B cell (primary cell): ENCODE data around the gene ARL5A. TPM values are rescaled to one million over a fixed set of nuclear protein-coding genes. Genes with fewer than 3 reads are reported as not detected.

Experiments used
- ATAC-seq: fragments of 200-7000 bp; cut with Tn5 transposase; one replicate; pipeline ENCODE4 v1.10.0; 2021; ENCODE audit warnings: low read depth, mild to moderate bottlenecking, moderate number of reproducible peaks, moderate library complexity
- CTCF ChIA-PET: fragments of 350-600 bp; sonication (Branson Sonifier 250); formaldehyde crosslinking; loops from one replicate; lab custom pipeline; 2021; ENCODE audit warnings: antibody characterized with exemption, inconsistent platforms; lab: Charles Lee
- POLR2A ChIA-PET: fragments of 350-600 bp; sonication (Branson Sonifier 250); formaldehyde crosslinking; loops from one replicate; lab custom pipeline; 2021; ENCODE audit warnings: antibody characterized with exemption; lab: Charles Lee
- DNase-seq: peaks from one replicate; pipeline ENCODE4 v3.0.0; 2013
- H2AFZ ChIP-seq: 2 replicates; pipeline ENCODE4 v1.6.1; 2012; ENCODE audit warnings: mild to moderate bottlenecking, low read depth, low read length; ENCODE audit not compliant: insufficient read depth, poor library complexity, severe bottlenecking
- H3K27ac ChIP-seq, 2 donors: 1 replicate in 1 of 2; 2 replicates in 1 of 2; pipeline ENCODE4 v1.5.1; 2012 to 2013; ENCODE audit warnings: low read length in 2 of 2, mild to moderate bottlenecking in 2 of 2, moderate library complexity in 1 of 2
- H3K27me3 ChIP-seq, 4 experiments: fragments of 200-600 bp in 1 of 4; sonication (generic) in 1 of 4; replicated peaks in 1 of 4; 1 replicate in 2 of 4; 2 replicates in 2 of 4; pipeline versions ENCODE4 v1.6.1 to v1.7.0; 2013 to 2016; ENCODE audit warnings: low read length in 3 of 4, mild to moderate bottlenecking in 2 of 4, mixed read lengths in 1 of 4, moderate library complexity in 1 of 4; ENCODE audit not compliant: insufficient read depth in 4 of 4, control insufficient read depth in 3 of 4; ENCODE audit errors: control extremely low read depth in 1 of 4
- H3K36me3 ChIP-seq, 2 experiments: replicated peaks in 1 of 2; 1 replicate in 1 of 2; 2 replicates in 1 of 2; pipeline versions ENCODE4 v1.6.1 to v1.7.1; 2013; ENCODE audit warnings: low read length in 1 of 2; ENCODE audit not compliant: insufficient read depth in 2 of 2, control insufficient read depth in 1 of 2; ENCODE audit errors: control extremely low read depth in 1 of 2, extremely low read depth in 1 of 2
- H3K4me1 ChIP-seq, 2 donors: fragments of 200-600 bp in 1 of 2; sonication (generic) in 1 of 2; 1 replicate in 1 of 2; 2 replicates in 1 of 2; pipeline versions ENCODE4 v1.5.1 to v1.6.1; 2013 to 2017; ENCODE audit warnings: low read length in 2 of 2; ENCODE audit not compliant: control insufficient read depth in 2 of 2, insufficient read depth in 2 of 2
- H3K4me2 ChIP-seq: replicated peaks from 2 replicates; pipeline ENCODE3; 2012; ENCODE audit warnings: mild to moderate bottlenecking, low read depth, low read length; ENCODE audit not compliant: poor library complexity, severe bottlenecking
- H3K4me3 ChIP-seq, 5 experiments: fragments of 200-600 bp in 1 of 5; sonication (generic) in 1 of 5; 1 replicate in 3 of 5; 2 replicates in 2 of 5; pipeline versions ENCODE4 v1.5.1 to v1.7.0; 2011 to 2016; ENCODE audit warnings: low read length in 4 of 5, mild to moderate bottlenecking in 4 of 5, low read depth in 2 of 5, control low read depth in 1 of 5, moderate library complexity in 1 of 5; ENCODE audit not compliant: insufficient read depth in 1 of 5; ENCODE audit errors: control extremely low read depth in 1 of 5, extremely low read depth in 1 of 5
- H3K79me2 ChIP-seq: fragments of 200-600 bp; sonication (generic); one replicate; pipeline ENCODE4 v1.6.0; 2016; ENCODE audit warnings: low read length; ENCODE audit not compliant: control insufficient read depth, insufficient read depth
- H3K9ac ChIP-seq: fragments of 200-600 bp; sonication (generic); 2 replicates; pipeline ENCODE4 v1.6.1; 2017; ENCODE audit warnings: mild to moderate bottlenecking, low read length, moderate library complexity
- H3K9me3 ChIP-seq, 3 donors: one replicate each; pipeline versions ENCODE4 v1.6.1 to v1.7.1; 2013; ENCODE audit warnings: low read length in 2 of 3; ENCODE audit not compliant: control insufficient read depth in 2 of 3, insufficient read depth in 1 of 3; ENCODE audit errors: control extremely low read depth in 1 of 3
- H4K20me1 ChIP-seq: 2 replicates; pipeline ENCODE4 v1.6.0; 2012; ENCODE audit warnings: mild to moderate bottlenecking, low read length; ENCODE audit not compliant: insufficient read depth, control insufficient read depth, poor library complexity, severe bottlenecking
- H3K27ac Mint-ChIP-seq: one replicate; pipeline ENCODE4 v1.8.0; 2021; ENCODE audit warnings: mixed read lengths
- H3K27me3 Mint-ChIP-seq: one replicate; pipeline ENCODE4 v1.8.0; 2021; ENCODE audit warnings: mixed read lengths
- H3K4me1 Mint-ChIP-seq: one replicate; pipeline ENCODE4 v1.8.0; 2021; ENCODE audit warnings: mixed read lengths
- H3K4me3 Mint-ChIP-seq: one replicate; pipeline ENCODE4 v1.8.0; 2021; ENCODE audit warnings: mixed read lengths
- H3K9me3 Mint-ChIP-seq: one replicate; pipeline ENCODE4 v1.8.0; 2022; ENCODE audit warnings: mixed read lengths; ENCODE audit not compliant: insufficient read depth
- EZH2 ChIP-seq: IDR thresholded peaks from 2 replicates; pipeline ENCODE4 v1.6.1; 2012; ENCODE audit warnings: borderline replicate concordance, low read depth, mild to moderate bottlenecking, moderate library complexity, low read length; ENCODE audit not compliant: insufficient read depth, poor library complexity, severe bottlenecking
- WGBS: methylation state at CpG from one replicate; pipeline ENCODE4 v1.1.5; 2013; ENCODE audit warnings: missing lambda C conversion rate; ENCODE audit not compliant: insufficient coverage; 5-methylcytosine and 5-hydroxymethylcytosine counted together
- intact Hi-C: fragments of 100-400 bp; cut with micrococcal nuclease; formaldehyde crosslinking; loops from one replicate; pipeline ENCODE4 v1.10.0; 2022
- polyA plus RNA-seq: library from polyadenylated mRNA; depleted of rRNA; stranded (reverse); fragments of >200 nt; gene quantifications from 2 replicates; pipeline ENCODE4 v1.2.3, GENCODE V29; 2012
- total RNA-seq, 2 donors: library from RNA; stranded (reverse); fragments of 120-200 nt in 1 of 2; gene quantifications; 1 replicate in 1 of 2; 2 replicates in 1 of 2; pipeline versions ENCODE4 v1.2.3 to v1.2.4, GENCODE V29; 2013 to 2022
- TF ChIP-seq, protein P1 (sequence below): fragments of 200-600 bp; IDR thresholded peaks from one replicate; pipeline ENCODE4 v1.8.0; 2022; ENCODE audit warnings: antibody characterized with exemption, mild to moderate bottlenecking

ARL5A gene
- total and polyA plus RNA-seq, 2 donors (not counting 1 experiment from before 2014, with no cell fraction given) = 18.2 to 54.1 TPM

- TF ChIP-seq, protein P1, sequence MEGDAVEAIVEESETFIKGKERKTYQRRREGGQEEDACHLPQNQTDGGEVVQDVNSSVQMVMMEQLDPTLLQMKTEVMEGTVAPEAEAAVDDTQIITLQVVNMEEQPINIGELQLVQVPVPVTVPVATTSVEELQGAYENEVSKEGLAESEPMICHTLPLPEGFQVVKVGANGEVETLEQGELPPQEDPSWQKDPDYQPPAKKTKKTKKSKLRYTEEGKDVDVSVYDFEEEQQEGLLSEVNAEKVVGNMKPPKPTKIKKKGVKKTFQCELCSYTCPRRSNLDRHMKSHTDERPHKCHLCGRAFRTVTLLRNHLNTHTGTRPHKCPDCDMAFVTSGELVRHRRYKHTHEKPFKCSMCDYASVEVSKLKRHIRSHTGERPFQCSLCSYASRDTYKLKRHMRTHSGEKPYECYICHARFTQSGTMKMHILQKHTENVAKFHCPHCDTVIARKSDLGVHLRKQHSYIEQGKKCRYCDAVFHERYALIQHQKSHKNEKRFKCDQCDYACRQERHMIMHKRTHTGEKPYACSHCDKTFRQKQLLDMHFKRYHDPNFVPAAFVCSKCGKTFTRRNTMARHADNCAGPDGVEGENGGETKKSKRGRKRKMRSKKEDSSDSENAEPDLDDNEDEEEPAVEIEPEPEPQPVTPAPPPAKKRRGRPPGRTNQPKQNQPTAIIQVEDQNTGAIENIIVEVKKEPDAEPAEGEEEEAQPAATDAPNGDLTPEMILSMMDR = no peak
- no peak for TF ChIP-seq EZH2
- no peak overlapping the region for H3K4me2 ChIP-seq
- no peak overlapping the region for H3K9ac ChIP-seq
- peaks cover 9 to 13% of the 10 kb centered on the region in 2 experiments for H3K36me3 ChIP-seq
- ATAC-seq (no peak), DNase-seq (no peak)
- H3K4me3 ChIP-seq = no peak overlapping the region
- H3K27ac ChIP-seq = peak overlapping the region in 1 of 2 donors; percentile 6
- CTCF ChIA-PET = interaction anchor here (1.5 kb wide), 1 partner anchor 20 kb away, joined by 3 read pairs; no protein-coding TSS in a partner anchor
- no peaks in the 10 kb centered on the region for H4K20me1 ChIP-seq
- no peaks in the 10 kb centered on the region for H3K27me3 Mint-ChIP-seq
- peak overlapping the region; percentile 12 for H3K27ac Mint-ChIP-seq
- H3K4me1 Mint-ChIP-seq = peaks cover 27% of the 10 kb centered on the region
- no peak overlapping the region for H2AFZ ChIP-seq
- no peaks in the 10 kb centered on the region for H3K79me2 ChIP-seq
- no peaks in the 10 kb centered on the region for H3K27me3 ChIP-seq
- H3K9me3 ChIP-seq = peaks cover 0 to 1% (median 0%) of the 10 kb centered on the region in 3 donors
- no peaks in the 10 kb centered on the region for H3K9me3 Mint-ChIP-seq
- H3K4me1 ChIP-seq = peaks cover 4 to 10% of the 10 kb centered on the region in 2 donors
- whole genome bisulfite sequencing = 94% methylated on average over 2 of the region's 5 CpGs
- intact Hi-C loops = loop anchor here (2.0 kb wide), 1 partner anchor 19 kb away; no protein-coding TSS in a partner anchor
- H3K4me3 Mint-ChIP-seq = no peak overlapping the region
- POLR2A ChIA-PET = interaction anchor here (1.4 kb wide), 1 partner anchor 19 kb away, joined by 3 read pairs; no protein-coding TSS in a partner anchor
These were observed 42.1 kb downstream of the ARL5A start for GRCh38 chr2:151786077-151786476.

GRCh38 chr2:151783133-151783520 is 45.1 kb downstream of the ARL5A start:
- intact Hi-C loops = no loop called here
- H3K4me1 ChIP-seq = peaks cover 4 to 10% of the 10 kb centered on the region in 2 donors
- no peaks in the 10 kb centered on the region for H3K27me3 ChIP-seq
- no peak overlapping the region for H3K27ac ChIP-seq
- no peak for TF ChIP-seq EZH2
- TF ChIP-seq, protein P1 = no peak
- no peak overlapping the region for H3K4me2 ChIP-seq
- Mint-ChIP-seq H3K27me3 (no peaks in the 10 kb centered on the region), H3K4me3 (no peak overlapping the region), H3K27ac (no peak overlapping the region), H3K4me1 (peaks cover 25% of the 10 kb centered on the region), H3K9me3 (no peaks in the 10 kb centered on the region)
- ChIA-PET POLR2A (interaction anchor here (0.6 kb wide), 1 partner anchor 45 kb away, joined by 3 read pairs; no protein-coding TSS in a partner anchor), CTCF (interaction anchor here (1.0 kb wide), 1 partner anchor 145 kb away, joined by 3 read pairs; no protein-coding TSS in a partner anchor)
- H4K20me1 ChIP-seq = no peaks in the 10 kb centered on the region
- ATAC-seq (no peak), DNase-seq (no peak)
- H3K4me3 ChIP-seq = no peak overlapping the region
- peaks cover 9 to 13% of the 10 kb centered on the region in 2 experiments for H3K36me3 ChIP-seq
- H3K9ac ChIP-seq = no peak overlapping the region
- WGBS = no CpG with 5 or more reads among the region's 2 CpGs
- peaks cover 0 to 1% (median 0%) of the 10 kb centered on the region in 3 donors for H3K9me3 ChIP-seq
- no peaks in the 10 kb centered on the region for H3K79me2 ChIP-seq
- no peak overlapping the region for H2AFZ ChIP-seq
